HEK293T (cell line): Measurements from ENCODE around the gene NEK3.
"Not testable (repeated sequence)": the region's sequence is repeated elsewhere in the genome, so short reads cannot be mapped to it uniquely, and the experiment has no call there.

Experiments used
- FOXK2 ChIP-seq: fragments of 450-650 bp; IDR thresholded peaks from 2 replicates; pipeline ENCODE4 v1.6.1; 2016; ENCODE audit warnings: mild to moderate bottlenecking
- HDGF ChIP-seq: fragments of 450-650 bp; IDR thresholded peaks from 2 replicates; pipeline ENCODE4 v1.6.1; 2017; ENCODE audit warnings: antibody characterized with exemption, borderline replicate concordance
- L3MBTL2 ChIP-seq: fragments of 450-650 bp; conservative IDR thresholded peaks from 2 replicates; pipeline ENCODE4 v1.6.1; 2016; ENCODE audit warnings: mild to moderate bottlenecking
- TARDBP ChIP-seq: fragments of 450-650 bp; IDR thresholded peaks from 2 replicates; pipeline ENCODE4 v1.6.1; 2016

- not testable (repeated sequence) for TF ChIP-seq TARDBP, FOXK2, L3MBTL2, HDGF
Observed at GRCh38 chr13:52187424-52188187, 28.2 kb upstream of the NEK3 start.
